NCI-H524 treated with DMSO at 0.1 percent for 48 hours (cell line): ENCODE results near the gene BLOC1S5.
"Not testable (repeated sequence)": the region's sequence is repeated elsewhere in the genome, so short reads cannot be mapped to it uniquely, and the experiment has no call there.

Experiments used
- DNase-seq: peaks from one replicate; lab custom pipeline; 2025; lab: John Stamatoyannopoulos, UW

The BLOC1S5 gene

GRCh38 chr6:8043221-8043620 lies 21.0 kb downstream of the BLOC1S5 start:
- no peak for DNase-seq

GRCh38 chr6:8041913-8042583 lies 22.1 kb downstream of the BLOC1S5 start:
- no peak for DNase-seq

- DNase-seq: not testable (repeated sequence)
Observed at GRCh38 chr6:8034107-8034506, 30.1 kb downstream of the BLOC1S5 start.

- no peak for DNase-seq
Observed at GRCh38 chr6:8030920-8031319, 33.3 kb downstream of the BLOC1S5 start.

- no peak for DNase-seq
Observed at GRCh38 chr6:8029243-8029870, 34.8 kb downstream of the BLOC1S5 start.

- no peak for DNase-seq
Observed at GRCh38 chr6:8027965-8028651, 36.1 kb downstream of the BLOC1S5 start.

- no peak for DNase-seq
Observed at GRCh38 chr6:8026800-8027199, 37.4 kb downstream of the BLOC1S5 start.

- no peak for DNase-seq
Observed at GRCh38 chr6:8025191-8025590, 39.0 kb downstream of the BLOC1S5 start.

GRCh38 chr6:8023638-8024037 lies 40.6 kb downstream of the BLOC1S5 start:
- no peak for DNase-seq

- no peak for DNase-seq
Observed at GRCh38 chr6:8020083-8020482, 44.1 kb downstream of the BLOC1S5 start.

GRCh38 chr6:8017705-8018104 lies 46.5 kb downstream of the BLOC1S5 start:
- DNase-seq: no peak

GRCh38 chr6:8017276-8017701 lies 46.9 kb downstream of the BLOC1S5 start:
- no peak for DNase-seq

GRCh38 chr6:8014947-8015346 lies 49.2 kb downstream of the BLOC1S5 start:
- DNase-seq: no peak

- no peak for DNase-seq
Observed at GRCh38 chr6:8013763-8014162, 50.4 kb downstream of the BLOC1S5 start.

- no peak for DNase-seq
Observed at GRCh38 chr6:8006208-8006607, 58.0 kb downstream of the BLOC1S5 start.

- no peak for DNase-seq
Observed at GRCh38 chr6:8005136-8005535, 59.1 kb downstream of the BLOC1S5 start.

GRCh38 chr6:8000636-8001035 lies 63.6 kb downstream of the BLOC1S5 start:
- DNase-seq: no peak

- no peak for DNase-seq
Observed at GRCh38 chr6:8000188-8000596, 64.0 kb downstream of the BLOC1S5 start.

GRCh38 chr6:7999201-7999600 lies 65.0 kb downstream of the BLOC1S5 start:
- DNase-seq: no peak

GRCh38 chr6:7998103-7998725 lies 66.0 kb downstream of the BLOC1S5 start:
- no peak for DNase-seq

- DNase-seq: no peak
Observed at GRCh38 chr6:7997286-7997685, 66.9 kb downstream of the BLOC1S5 start.

GRCh38 chr6:7996538-7997111 lies 67.6 kb downstream of the BLOC1S5 start:
- DNase-seq: no peak
